Fibroblast of lung (primary cell): ENCODE results near the gene ZNF436. TPM values are rescaled to one million over a fixed set of nuclear protein-coding genes. Genes with fewer than 3 reads are reported as not detected.
A peak's percentile ranks its signal among the peaks of the same experiment; 100 is the strongest.

Experiments used
- DNase-seq, 2 donors: peaks; one replicate each; pipeline versions ENCODE4 v3.0.0 to v3.0.0-alpha.2; 2010; ENCODE audit warnings: low read depth in 2 of 2
- H2AFZ ChIP-seq: 2 replicates; pipeline ENCODE4 v1.5.1; 2012; ENCODE audit warnings: low read length, control low read depth, inconsistent platforms
- H3K27ac ChIP-seq: 2 replicates; pipeline ENCODE4 v1.5.1; 2011; ENCODE audit warnings: low read length, control low read depth; ENCODE audit not compliant: insufficient read depth
- H3K27me3 ChIP-seq: 2 replicates; pipeline ENCODE4 v1.5.1; 2011; ENCODE audit warnings: mild to moderate bottlenecking, low read length; ENCODE audit not compliant: control insufficient read depth, insufficient read depth
- H3K36me3 ChIP-seq: 2 replicates; pipeline ENCODE4 v1.5.1; 2011; ENCODE audit warnings: low read length; ENCODE audit not compliant: control insufficient read depth, insufficient read depth
- H3K4me1 ChIP-seq: 2 replicates; pipeline ENCODE4 v1.5.1; 2011; ENCODE audit warnings: low read length; ENCODE audit not compliant: control insufficient read depth, insufficient read depth; ENCODE audit errors: extremely low read depth
- H3K4me2 ChIP-seq: 2 replicates; pipeline ENCODE4 v1.5.1; 2011; ENCODE audit warnings: low read length, control low read depth; ENCODE audit not compliant: insufficient read depth; ENCODE audit errors: extremely low read depth
- H3K4me3 ChIP-seq, 4 experiments: fragments of 200-600 bp in 1 of 4; sonication (generic) in 1 of 4; replicated peaks in 1 of 4; 2 replicates each; pipeline ENCODE4 v1.5.1; 2011 to 2016; ENCODE audit warnings: low read length in 4 of 4, low read depth in 3 of 4, mild to moderate bottlenecking in 3 of 4, control low read depth in 2 of 4, inconsistent platforms in 1 of 4, mixed read lengths in 1 of 4; ENCODE audit not compliant: insufficient read depth in 1 of 4; ENCODE audit errors: control extremely low read depth in 1 of 4
- H3K79me2 ChIP-seq: 2 replicates; pipeline ENCODE4 v1.5.1; 2012; ENCODE audit warnings: mild to moderate bottlenecking, low read length, inconsistent platforms; ENCODE audit not compliant: control insufficient read depth, insufficient read depth
- H3K9ac ChIP-seq: 2 replicates; pipeline ENCODE4 v1.5.1; 2011; ENCODE audit warnings: mild to moderate bottlenecking, low read length, control low read depth; ENCODE audit not compliant: insufficient read depth
- H3K9me3 ChIP-seq: 2 replicates; pipeline ENCODE4 v1.5.1; 2012; ENCODE audit warnings: low read depth, low read length; ENCODE audit not compliant: control insufficient read depth, insufficient read depth
- H4K20me1 ChIP-seq: 2 replicates; pipeline ENCODE4 v1.5.1; 2011; ENCODE audit warnings: low read length; ENCODE audit not compliant: control insufficient read depth, insufficient read depth; ENCODE audit errors: extremely low read depth
- CTCF ChIP-seq, 2 donors: IDR thresholded peaks in 1 of 2; conservative IDR thresholded peaks in 1 of 2; 1 replicate in 1 of 2; 2 replicates in 1 of 2; pipeline ENCODE4 v1.5.1; 2011 to 2012; ENCODE audit warnings: low read length in 2 of 2, control low read depth in 1 of 2, inconsistent platforms in 1 of 2, low read depth in 1 of 2, mild to moderate bottlenecking in 1 of 2
- EZH2 ChIP-seq: IDR thresholded peaks from 2 replicates; pipeline ENCODE4 v1.5.1; 2012; ENCODE audit warnings: low read length, control low read depth, mild to moderate bottlenecking; ENCODE audit errors: missing control alignments
- polyA plus RNA-seq, 2 donors: library from polyadenylated mRNA; depleted of rRNA in 1 of 2; stranded (reverse) in 1 of 2; unstranded in 1 of 2; fragments of >200 nt; gene quantifications; 2 replicates each; pipeline ENCODE4 v1.2.1, GENCODE V29; 2011 to 2012; ENCODE audit warnings: missing spikeins in 1 of 2
- total RNA-seq: library from RNA; depleted of rRNA; stranded (reverse); fragments of >200 nt; gene quantifications from 2 replicates; pipeline ENCODE4 v1.2.1, GENCODE V29; 2014

ZNF436 gene
- total and polyA plus RNA-seq, 2 donors (not counting 1 experiment from before 2014, with no cell fraction given) = 11.9 to 31.5 TPM

- H3K79me2 ChIP-seq = no peaks in the 10 kb centered on the region
- H3K9ac ChIP-seq = no peak overlapping the region
- H3K4me3 ChIP-seq = no peak overlapping the region
- H3K9me3 ChIP-seq = no peaks in the 10 kb centered on the region
- H3K4me1 ChIP-seq = no peaks in the 10 kb centered on the region
- H3K27ac ChIP-seq = no peak overlapping the region
- no peaks in the 10 kb centered on the region for H3K36me3 ChIP-seq
- no peak overlapping the region for H2AFZ ChIP-seq
- H3K27me3 ChIP-seq = no peaks in the 10 kb centered on the region
- H4K20me1 ChIP-seq = no peaks in the 10 kb centered on the region
- TF ChIP-seq EZH2 (no peak), CTCF (conservative IDR thresholded peaks at IDR 0.05 in 1 of 2, IDR thresholded peaks at IDR 0.05 in 1 of 2; ENCODE audit: low read depth in 1 of 2, low read length in 2 of 2) (no peak)
- no peak overlapping the region for H3K4me2 ChIP-seq
- no peak for DNase-seq
Measured at GRCh38 chr1:23352096-23352695, 17.4 kb downstream of the ZNF436 start.

GRCh38 chr1:23345920-23346319 is 23.7 kb downstream of the ZNF436 start:
- Histone ChIP-seq H3K9me3 (no peaks in the 10 kb centered on the region), H3K9ac (no peak overlapping the region), H3K4me1 (peaks cover 1% of the 10 kb centered on the region), H3K4me3 (no peak overlapping the region), H4K20me1 (peaks cover 3% of the 10 kb centered on the region), H3K4me2 (no peak overlapping the region), H3K79me2 (peaks cover 28% of the 10 kb centered on the region), H3K27me3 (no peaks in the 10 kb centered on the region), H3K27ac (no peak overlapping the region), H3K36me3 (no peaks in the 10 kb centered on the region), H2AFZ (no peak overlapping the region)
- no peak for TF ChIP-seq CTCF (conservative IDR thresholded peaks at IDR 0.05 in 1 of 2, IDR thresholded peaks at IDR 0.05 in 1 of 2; ENCODE audit: low read depth in 1 of 2, low read length in 2 of 2)
- TF ChIP-seq EZH2 = no peak
- no peak for DNase-seq

GRCh38 chr1:23344987-23345472 is 24.6 kb downstream of the ZNF436 start:
- H3K4me2 ChIP-seq = peak overlapping the region; percentile 98
- H4K20me1 ChIP-seq = peaks cover 3% of the 10 kb centered on the region
- H3K79me2 ChIP-seq = peaks cover 37% of the 10 kb centered on the region
- peak overlapping the region; percentile 43 to 71 (median 60) for H3K4me3 ChIP-seq
- H2AFZ ChIP-seq = peak overlapping the region; percentile 75
- peaks cover 5% of the 10 kb centered on the region for H3K4me1 ChIP-seq
- no peak for TF ChIP-seq EZH2
- TF ChIP-seq CTCF (conservative IDR thresholded peaks at IDR 0.05 in 1 of 2, IDR thresholded peaks at IDR 0.05 in 1 of 2; ENCODE audit: low read depth in 1 of 2, low read length in 2 of 2) = no peak
- H3K36me3 ChIP-seq = no peaks in the 10 kb centered on the region
- no peaks in the 10 kb centered on the region for H3K9me3 ChIP-seq
- peak overlapping the region; percentile 86 for H3K27ac ChIP-seq
- H3K9ac ChIP-seq = peak overlapping the region; percentile 74
- DNase-seq = peak in 1 of 2 donors; percentile 16
- H3K27me3 ChIP-seq = no peaks in the 10 kb centered on the region
